GM13977 (cell line): ENCODE measurements around the gene CATSPERE.

Source experiments
- DNase-seq: peaks from one replicate; pipeline ENCODE4 v3.0.0; 2012; ENCODE audit warnings: low spot score
- in situ Hi-C: fragments of 300-500 bp; cut with MboI; formaldehyde crosslinking; loops from one replicate; pipeline ENCODE4 v1.12.0; 2022; ENCODE audit warnings: low sequenced_read_pairs, low pct_unique_long_range_greater_than_20kb, mixed read lengths, inconsistent platforms; ENCODE audit not compliant: unreplicated experiment
- TF ChIP-seq, protein P1 (sequence below): IDR thresholded peaks from 2 replicates; pipeline ENCODE4 v1.5.1; 2012; ENCODE audit warnings: mild to moderate bottlenecking, control low read depth; ENCODE audit not compliant: insufficient read depth; ENCODE audit errors: extremely low read depth, missing control alignments

Gene CATSPERE

DNA sequence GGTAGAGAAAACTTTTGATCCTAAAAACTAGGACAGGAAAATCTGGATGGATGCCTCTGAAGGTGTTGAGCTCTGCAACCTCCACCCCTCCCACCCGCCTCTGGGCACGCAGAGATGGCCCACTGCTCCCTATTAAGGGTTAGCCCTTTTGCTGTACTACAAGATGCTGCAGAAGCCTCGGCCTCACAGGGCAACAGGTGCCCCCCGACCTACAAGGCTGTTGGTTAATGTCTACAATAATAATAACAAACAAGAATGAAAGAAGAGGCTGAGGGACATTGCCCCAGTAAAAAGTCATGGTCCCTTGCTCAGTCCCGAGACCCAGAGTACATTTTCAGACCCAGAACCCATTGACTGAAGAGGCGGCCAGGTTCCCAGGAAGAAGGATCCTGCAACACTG, 184.3 kb downstream of the CATSPERE start:
- in situ Hi-C loops: no loop called here
- TF ChIP-seq, protein P1, sequence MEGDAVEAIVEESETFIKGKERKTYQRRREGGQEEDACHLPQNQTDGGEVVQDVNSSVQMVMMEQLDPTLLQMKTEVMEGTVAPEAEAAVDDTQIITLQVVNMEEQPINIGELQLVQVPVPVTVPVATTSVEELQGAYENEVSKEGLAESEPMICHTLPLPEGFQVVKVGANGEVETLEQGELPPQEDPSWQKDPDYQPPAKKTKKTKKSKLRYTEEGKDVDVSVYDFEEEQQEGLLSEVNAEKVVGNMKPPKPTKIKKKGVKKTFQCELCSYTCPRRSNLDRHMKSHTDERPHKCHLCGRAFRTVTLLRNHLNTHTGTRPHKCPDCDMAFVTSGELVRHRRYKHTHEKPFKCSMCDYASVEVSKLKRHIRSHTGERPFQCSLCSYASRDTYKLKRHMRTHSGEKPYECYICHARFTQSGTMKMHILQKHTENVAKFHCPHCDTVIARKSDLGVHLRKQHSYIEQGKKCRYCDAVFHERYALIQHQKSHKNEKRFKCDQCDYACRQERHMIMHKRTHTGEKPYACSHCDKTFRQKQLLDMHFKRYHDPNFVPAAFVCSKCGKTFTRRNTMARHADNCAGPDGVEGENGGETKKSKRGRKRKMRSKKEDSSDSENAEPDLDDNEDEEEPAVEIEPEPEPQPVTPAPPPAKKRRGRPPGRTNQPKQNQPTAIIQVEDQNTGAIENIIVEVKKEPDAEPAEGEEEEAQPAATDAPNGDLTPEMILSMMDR: no peak
- no peak for DNase-seq

DNA sequence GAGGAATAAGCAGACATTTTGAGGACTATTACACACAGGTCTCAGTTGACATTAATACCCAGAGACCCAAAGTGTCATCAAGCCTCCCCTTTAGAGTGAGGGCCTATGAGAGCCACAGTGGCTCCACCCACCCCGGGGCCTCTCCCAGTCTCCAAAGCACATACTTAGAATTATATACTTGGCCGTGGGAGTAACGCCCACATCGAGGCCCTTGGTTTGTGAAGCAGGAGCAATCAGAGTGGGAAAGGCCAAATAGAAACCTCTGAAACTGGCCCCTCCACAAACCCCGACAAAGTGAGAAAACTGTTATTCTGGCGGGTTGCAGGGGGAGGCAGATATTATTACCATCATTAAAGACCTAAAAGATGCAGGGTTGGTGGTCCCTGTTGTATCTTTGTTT, 184.8 kb downstream of the CATSPERE start:
- DNase-seq: no peak
- TF ChIP-seq, protein P1: no peak
- in situ Hi-C loops: no loop called here

DNA sequence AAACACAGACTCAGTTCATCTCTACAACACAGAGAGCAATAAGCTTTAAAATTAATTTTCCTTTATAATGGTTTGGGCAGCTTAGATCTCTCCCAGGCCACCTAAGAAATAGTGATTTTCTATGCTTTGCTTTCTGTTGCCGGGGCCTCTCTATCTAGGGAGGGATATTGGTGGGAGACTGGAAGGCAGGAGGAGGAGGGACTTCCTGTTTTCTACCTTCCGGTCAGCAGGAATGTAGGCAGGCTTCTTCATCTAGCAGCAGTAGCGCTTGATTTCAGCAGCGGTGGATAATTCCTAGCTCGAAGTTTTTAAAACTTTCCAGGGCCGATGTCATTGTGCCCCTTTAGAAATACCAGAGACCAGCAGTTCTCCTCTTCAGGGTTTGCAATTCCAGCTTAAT, 186.7 kb downstream of the CATSPERE start:
- in situ Hi-C loops: no loop called here
- no peak for DNase-seq
- TF ChIP-seq, protein P1: no peak

DNA sequence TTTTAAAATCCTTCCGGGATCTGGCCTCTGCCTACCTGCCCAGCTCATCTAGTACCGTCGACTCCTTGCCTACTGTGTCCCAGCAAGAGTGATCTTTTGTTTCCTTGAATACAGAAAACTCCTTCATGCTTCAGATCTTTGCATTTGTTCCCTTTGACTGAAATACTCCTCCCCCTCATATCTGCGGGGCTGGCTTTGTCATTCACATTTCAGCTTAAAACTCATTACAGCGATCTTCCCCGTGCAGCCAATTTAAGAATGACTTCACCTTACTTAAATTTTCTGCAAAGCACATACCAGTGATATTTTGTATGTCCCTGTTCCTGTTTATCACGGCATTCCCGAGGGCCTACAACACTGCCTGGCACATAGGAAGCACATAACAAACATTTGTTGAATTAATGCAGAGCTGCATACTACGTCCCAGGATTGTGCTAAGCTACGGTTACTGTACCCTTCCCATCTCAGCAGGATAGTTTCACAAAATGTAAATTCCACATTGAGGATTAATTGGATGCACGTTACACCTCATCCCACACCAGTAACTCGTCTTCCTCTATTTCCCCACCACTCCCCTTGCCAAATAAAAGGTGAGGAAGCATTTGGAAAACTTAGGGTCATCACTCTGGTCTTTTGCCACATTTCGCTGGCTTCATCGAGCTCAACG, 191.0 kb downstream of the CATSPERE start:
- DNase-seq: no peak
- in situ Hi-C loops: no loop called here
- TF ChIP-seq, protein P1: no peak

DNA sequence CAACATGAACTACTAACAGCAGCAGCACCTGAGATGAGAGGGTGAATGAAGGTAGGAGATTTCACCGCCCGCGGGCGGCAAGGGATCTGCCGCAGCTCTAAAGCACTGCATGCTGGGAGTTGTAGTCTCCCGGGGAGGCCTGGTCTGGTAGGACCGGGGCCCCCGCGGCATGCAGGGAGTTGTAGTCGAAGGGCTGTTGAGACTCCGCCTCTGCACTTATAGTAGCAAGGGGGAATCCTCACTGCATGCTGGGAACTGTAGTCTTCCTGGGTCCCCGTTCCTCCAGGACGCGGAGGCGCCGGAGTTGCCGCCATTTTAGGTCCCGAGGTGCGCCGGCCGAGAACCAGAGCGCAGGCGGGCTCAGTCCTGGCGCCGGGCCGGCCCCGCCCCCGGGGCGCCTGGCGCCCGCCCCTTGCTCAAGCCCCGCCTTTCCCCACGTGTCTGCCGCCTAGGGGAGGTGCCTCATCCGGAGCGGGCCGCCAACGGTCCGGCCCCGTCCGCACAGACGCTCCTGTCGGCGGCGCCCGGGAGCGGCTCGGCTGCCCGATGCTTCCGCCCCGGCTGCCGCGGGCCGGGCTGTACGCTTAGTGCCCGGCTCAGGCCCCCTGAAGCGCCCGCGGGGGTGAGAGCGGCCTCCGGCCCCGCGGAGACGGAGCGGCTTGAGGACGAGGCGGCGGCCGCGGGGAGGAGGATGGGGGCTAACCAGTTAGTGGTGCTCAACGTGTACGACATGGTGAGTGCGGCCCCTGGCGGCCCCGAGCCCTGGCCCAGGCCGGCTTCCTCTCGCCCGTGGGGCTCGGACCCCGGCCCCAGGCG, 191.8 kb downstream of the CATSPERE start, which contains the start of gene DESI2:
TSS of gene DESI2 (plus strand) at position 504 of the 816 bp plus-strand sequence. CDS start at position 692, 188 bp downstream.
- in situ Hi-C loops: no loop called here

DNA sequence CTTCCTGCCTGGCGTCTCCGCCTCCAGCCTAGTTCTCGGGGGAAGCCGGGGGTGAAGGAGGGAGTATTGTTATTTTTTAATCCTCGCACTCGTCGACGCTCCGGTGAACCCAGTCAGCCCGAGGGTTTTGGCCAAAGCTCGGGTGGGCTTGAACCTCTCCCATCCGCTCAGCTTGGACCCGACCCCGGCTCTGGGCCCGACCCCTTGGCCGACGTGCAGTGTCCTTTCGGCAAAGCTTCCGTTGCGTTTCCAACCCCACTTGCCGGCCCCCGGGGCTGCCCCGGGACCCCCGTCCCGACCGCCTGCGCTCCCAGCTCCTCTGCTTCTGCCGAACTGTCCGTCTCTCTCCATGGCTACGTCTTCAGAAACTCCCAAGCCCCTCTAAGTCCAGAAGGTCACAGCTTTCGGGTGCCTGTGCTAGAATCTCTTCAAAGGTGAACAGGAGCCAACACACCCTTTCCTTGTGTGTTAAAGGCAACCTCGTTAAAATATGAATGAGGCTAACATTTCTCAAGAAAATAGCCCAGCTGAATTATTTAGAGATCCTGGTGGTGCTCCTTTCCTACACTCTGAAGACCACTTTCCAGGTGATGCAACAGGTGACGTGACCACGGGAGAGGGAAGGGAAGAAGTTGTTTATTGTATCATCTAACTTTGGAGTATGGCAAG, 192.5 kb downstream of the CATSPERE start:
- DNase-seq: peak; percentile 25
- TF ChIP-seq, protein P1: no peak
- in situ Hi-C loops: no loop called here

More for the DNA sequence above, 191.8 kb downstream of the CATSPERE start, which contains the start of gene DESI2:
- TF ChIP-seq, protein P1: peak; percentile 65
- DNase-seq: peak; percentile 98
